ENCODE data around the gene RNF115.
"Not testable (repeated sequence)": the region's sequence is repeated elsewhere in the genome, so short reads cannot be mapped to it uniquely, and the experiment has no call there.

RNF115 gene

DNA sequence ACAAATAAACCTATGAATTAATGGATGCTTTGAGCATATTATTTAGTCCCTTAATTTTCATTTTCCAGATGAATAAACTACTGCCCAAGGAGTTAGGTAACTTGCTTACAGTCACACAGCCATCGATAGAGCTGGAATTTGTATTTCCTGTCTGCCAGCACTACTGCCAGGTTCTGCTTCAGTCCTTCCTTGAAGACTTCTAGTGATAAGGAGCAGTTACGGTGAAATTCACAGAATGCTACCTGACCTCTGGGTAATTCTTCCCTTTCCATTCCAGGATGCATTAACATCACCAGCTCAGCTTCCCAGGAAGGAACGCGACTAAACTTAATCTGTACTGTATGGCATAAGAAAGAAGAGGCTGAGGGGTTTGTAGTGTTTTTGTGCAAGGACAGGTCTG is 93.4 kb downstream of the RNF115 start:
- DNase-seq (ENCODE audit: low read depth) = no peak

DNA sequence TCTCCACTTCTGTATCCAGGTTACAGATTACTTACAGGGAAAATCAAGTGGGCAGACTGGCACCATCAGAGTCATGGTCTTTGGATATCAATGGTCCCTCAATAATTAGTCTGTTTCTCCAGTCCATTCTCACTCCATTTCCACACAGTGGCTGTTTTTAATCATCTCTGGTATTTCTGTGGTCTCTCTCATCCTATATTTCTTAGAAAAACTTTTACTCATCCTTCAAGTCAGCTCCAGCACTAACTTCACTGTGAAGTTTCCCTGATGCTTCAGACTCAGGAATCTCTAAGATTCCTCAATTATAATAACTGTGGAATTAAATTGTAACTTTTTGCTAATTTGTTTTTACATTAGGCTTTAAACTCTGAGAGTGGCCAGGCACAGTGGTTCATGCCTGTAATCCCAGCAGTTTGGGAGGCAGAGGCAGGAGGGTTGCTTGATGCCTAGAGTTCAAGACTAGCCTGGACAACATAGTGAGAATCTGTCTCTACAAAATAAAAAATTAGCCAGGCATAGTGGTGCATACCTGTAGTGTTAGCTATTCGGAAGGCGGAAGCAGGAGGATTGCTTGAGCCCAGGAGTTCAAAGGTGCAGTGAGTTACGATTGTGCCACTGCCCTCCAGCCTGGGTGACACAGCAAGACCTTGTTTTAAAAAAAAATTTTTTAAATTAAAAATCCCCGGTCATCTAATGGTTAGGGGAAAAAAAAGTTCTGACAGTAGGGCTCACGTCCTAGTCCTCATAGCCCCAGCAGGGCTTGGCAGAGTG is 94.0 kb downstream of the RNF115 start:
- no peak for DNase-seq (ENCODE audit: low read depth)

DNA sequence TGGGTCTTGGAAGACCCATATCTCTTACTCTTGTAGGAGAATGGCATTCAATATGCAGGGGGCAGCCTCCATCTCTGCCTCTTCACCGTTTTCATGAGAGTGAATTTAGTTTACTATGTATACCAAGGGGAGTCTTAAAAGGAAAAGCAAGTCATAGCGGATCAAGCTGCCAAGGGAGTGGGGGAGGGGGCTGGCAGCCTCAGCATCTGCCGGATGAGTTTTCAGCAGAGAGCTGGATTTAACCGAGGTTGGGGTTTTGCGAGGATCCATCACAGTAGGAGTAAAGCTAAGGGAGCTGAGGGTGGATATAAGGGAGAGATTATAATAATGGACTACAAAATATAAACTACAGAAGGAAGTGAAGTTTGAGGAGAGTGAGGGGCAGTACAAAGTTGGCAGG is 94.7 kb downstream of the RNF115 start:
- DNase-seq (ENCODE audit: low read depth) = no peak

DNA sequence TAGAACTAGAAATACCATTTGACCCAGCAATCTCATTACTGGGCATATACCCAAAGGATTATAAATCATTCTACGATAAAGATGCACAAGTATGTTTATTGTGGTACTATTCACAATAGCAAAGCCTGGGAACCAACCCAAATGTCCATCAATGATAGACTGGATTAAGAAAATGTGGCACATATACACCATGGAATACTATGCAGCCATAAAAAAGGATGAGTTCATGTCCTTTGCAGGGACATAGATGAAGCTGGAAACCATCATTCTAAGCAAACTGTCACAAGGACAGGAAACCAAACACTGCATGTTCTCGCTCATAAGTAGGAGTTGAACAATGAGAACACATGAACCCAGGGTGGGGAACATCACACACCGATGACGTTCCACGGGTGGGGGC is 97.7 kb downstream of the RNF115 start:
- not testable (repeated sequence) for DNase-seq (ENCODE audit: low read depth)

DNA sequence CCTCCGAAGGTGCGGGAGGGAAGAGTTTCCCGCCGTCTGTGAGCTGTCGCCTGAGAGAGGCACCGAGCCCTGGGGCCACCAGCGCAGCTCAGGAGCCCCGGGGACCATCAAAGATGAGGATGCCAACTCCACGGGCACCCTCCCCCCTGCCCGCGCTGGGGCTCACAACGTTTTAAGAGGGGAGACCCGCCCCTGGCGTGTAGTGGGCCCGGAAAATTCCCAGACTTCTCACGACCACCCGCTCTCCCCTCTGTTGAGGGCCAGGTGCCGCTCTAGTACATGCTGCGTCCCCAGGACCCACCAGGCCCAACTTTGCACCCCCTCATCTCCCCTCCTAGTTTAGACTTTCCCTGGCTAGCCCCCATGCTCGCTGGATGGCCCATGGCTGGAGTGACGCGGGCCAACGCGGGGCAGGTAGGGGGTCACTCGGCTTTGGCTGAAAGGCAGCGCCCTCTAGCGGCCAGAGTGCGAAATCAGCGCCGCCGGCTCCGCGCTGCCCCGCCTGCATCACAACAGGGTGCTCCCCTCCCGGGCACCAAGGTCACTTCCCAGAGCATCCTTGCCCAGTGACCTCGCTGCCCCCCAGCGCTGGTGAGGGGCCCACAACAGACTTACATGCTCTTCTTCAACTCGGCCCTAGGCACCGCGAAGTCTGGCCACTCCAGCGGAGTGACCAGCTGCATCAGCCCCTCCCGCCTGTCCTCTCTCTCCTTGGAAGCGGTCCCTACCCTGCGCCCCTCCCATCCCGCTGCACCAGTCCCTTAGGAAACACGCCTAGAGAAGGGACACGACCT is 102.8 kb downstream of the RNF115 start:
- peak; percentile 56 for DNase-seq (ENCODE audit: low read depth)

DNA sequence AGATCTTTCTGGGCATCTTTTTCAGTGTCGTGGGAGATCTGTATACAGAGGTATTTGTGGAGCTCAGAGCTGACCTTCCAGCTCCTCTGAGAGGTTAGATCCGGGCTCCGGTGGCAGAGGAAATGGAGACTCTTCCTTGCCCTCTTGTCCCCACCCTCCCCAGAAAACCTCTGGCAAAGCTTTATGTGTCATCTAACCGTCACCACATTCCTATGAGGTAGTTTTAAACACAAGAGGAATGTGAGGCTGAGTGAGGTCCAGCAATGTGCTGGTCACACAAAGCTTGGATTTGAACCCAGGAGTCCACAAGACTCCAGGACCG is 103.4 kb downstream of the RNF115 start:
- DNase-seq (ENCODE audit: low read depth) = no peak

DNA sequence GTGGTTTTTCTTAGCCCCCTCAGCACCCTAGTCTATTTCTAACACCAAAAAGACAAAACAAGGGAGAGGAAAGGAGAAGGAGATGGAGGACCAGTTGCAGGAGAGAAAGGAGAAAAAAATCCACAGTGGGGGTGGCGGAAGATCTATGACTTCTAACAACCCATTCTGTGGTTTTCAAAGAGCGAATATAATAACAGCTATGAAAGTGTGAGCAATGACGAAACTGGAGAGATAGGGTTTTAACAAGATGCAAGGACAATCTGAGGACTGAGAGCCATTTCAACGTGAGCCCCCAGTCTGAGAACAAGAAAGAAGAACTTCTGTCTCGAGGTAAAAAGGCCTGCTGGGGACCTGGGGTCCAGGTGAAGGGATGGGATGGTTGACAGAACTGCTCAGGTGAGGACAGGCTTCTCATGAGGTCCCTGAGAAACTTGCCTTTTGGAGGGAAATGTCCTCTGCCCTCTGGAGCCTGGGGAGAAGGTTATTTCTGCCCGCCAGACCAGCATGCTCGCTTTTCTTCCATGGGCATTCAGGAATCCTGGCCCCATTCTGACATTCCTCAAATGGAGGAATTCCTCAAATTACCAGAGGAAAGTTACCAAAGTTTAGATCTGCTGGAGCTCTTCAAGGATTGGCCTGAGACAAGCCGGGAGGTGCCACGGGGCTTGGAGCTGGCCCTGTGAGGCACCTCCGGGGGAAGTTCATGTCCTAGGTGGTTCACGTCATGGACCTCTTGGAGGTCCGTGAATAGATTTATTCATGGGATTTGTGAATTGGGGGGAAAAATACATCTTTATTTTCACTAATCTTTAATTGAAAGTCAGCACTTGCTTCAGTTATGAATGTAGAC is 104.4 kb downstream of the RNF115 start, which contains the start of gene CD160:
Gene CD160 (plus strand): TSS at position 270 of the 850 bp plus-strand sequence. CDS start 8,829 bp downstream, outside the sequence.
- DNase-seq (ENCODE audit: low read depth) = no peak

DNA sequence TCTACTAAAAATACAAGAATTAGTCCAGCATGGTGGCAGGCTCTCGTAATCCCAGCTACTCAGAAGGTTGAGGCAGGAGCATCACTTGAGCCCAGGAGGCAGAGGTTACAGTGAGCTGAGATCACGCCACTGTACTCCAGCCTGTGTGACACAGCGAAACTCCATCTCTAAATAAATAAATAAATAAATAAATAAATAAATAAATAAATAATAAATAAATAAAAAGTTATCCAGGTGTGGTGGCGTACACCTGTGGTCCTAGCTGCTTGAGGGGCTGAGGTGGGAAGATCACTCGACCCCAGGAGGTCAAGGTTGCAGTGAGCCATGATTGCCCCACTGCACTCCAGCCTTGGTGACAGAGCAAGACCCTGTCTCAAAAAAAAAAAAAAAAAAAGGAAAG is 105.4 kb downstream of the RNF115 start:
- not testable (repeated sequence) for DNase-seq (ENCODE audit: low read depth)

DNA sequence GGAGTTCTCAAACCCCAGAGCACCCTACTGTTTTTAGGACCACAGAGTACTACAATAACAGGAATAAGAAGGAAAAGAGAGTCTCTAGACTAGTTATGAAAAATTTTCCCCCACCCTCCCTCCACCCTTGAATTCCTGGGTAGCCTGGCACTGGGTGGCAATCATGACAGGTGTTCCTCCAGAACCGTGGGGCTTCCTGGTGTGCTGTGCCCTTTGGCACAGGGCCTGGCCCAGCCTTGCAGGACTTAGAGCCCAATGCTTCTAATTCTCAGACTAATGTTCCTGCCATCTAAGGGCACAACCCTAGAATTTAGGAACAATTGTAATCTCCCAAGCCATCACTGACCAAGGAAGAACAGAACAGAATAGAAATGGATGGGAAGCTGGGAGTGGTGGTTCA is 106.1 kb downstream of the RNF115 start:
- no peak for DNase-seq (ENCODE audit: low read depth)

DNA sequence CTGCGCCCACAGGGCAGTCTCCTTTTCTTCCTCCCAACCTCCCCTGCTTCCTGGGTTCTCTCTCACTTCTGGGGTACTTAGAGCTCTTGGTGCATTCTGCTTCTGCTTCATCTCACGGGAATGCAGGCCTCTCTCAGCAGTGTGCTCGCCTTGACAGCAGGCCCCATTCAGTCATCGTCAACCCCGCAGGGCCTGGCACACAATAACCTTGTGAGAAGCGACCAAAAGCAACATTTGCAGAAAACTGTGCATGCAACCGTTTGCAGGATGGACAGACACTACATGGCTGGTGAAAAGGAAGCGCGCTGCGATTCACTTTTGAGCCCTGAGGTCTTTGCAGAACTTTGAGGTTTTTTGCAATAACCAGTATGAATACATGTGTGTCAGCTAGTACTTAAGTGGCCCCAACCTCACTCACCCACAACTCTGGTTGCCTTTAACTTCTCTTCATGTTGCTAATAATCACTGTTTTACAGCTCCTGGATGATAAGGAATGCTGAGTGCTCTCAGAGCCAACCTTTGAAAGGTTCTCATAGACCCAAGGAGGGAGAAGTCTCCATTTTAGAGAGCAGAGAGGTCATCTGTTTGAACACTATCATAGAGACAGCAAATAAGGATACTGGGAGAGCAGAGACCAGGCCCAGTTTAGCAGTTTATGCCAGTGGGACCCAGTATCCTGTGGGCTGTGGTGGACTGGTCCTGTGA is 107.1 kb downstream of the RNF115 start:
- no peak for DNase-seq (ENCODE audit: low read depth)

DNA sequence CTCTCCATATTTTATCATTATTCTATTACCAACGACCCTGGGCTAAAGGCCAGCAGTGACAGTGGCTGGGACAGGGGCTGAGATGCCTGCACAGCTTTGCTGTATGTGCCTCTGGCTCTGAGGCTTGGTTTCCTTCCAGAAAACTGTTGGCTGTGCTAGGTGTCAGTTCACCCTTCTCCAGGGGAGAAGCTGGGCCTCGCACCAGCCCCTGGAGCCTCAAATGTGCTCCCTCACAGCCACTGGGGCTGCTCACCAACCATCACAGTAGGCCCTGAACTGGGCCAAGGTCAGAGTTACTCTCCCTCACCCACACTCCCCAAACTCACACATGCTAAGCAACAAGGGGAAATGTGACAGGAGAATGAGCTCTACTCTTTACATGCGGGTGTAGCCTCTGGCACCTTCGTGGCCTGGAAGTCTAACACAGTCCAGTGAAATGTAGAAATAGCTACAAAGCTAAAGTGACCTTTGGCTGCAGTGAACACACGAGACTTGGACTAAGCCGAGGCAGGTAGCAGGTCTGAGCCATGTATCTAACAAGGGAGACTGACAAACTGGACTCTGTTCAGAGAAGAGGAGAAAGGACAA is 109.3 kb downstream of the RNF115 start:
- no peak for DNase-seq (ENCODE audit: low read depth)

DNA sequence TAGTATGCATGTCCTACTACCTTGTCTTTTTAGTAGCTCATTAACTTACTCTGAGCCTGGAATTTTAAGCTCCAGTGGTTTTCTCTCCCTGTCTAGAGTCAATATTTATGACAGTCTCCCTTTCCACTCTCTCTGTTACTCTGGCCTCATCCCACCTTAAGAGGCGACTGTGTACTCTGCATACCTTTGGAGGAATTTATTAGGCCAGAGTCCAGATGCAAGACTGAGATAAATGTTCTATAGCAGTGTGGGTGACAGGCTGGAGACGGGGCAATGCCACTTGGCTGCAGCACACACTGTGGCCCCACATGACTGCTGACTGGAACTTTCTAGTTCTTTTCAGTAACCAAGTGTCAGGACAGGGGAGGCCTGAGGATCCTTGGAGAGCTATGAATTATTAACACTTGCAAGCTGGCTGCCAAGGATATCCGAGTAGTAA is 112.7 kb downstream of the RNF115 start:
- no peak for DNase-seq (ENCODE audit: low read depth)

DNA sequence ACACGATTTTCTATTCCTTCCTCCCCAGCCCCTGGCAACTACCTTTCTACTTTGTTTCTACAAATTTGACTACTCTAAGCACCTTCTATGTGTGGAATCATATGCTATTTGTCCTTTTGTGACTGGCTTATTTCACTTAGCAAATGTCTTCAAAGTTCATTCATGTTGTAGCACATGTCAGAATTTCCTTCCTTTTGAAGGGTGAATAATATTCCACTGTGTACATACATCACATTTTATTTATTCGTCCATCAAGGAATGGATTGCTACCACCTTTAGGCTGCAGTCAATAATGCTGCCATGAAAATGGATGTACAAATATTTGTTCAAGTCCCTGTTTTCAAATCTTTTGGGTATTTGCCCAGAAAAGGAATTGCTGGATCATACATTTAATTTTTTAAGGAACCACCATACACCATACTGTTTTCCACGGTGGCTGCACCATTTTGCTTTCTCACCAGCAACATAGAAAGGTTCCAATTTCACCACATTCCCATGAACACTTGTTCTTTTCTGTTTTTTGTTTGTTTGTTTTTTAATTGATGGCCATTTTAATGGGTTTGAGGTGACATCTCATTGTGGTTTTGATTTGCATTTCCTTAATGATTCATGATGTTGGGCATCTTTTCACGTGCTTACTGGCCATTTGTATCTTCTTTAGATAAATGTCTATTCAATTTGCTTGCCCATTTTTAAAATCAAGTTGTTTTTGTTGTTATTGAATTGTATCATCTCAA is 113.4 kb downstream of the RNF115 start:
- DNase-seq (ENCODE audit: low read depth) = no peak

DNA sequence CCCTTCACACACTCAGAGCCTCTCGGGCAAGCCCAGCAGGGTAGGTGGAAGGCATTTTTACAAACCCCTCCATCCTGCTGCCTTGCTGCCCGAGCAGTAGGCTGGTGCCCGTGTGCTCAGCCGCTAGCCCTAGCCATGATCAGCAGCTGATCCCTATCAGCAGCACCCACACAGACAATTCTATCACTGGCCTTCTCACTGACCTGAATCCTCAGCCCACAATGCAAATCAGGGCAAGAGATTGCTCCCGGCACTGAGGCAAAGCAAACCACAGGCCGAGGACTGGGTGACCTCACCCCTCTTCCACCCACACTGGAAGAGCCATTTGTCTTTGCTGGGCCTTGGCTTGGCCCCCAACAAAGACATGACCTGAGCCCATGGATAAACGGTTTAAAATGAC is 115.8 kb downstream of the RNF115 start:
- no peak for DNase-seq (ENCODE audit: low read depth)

DNA sequence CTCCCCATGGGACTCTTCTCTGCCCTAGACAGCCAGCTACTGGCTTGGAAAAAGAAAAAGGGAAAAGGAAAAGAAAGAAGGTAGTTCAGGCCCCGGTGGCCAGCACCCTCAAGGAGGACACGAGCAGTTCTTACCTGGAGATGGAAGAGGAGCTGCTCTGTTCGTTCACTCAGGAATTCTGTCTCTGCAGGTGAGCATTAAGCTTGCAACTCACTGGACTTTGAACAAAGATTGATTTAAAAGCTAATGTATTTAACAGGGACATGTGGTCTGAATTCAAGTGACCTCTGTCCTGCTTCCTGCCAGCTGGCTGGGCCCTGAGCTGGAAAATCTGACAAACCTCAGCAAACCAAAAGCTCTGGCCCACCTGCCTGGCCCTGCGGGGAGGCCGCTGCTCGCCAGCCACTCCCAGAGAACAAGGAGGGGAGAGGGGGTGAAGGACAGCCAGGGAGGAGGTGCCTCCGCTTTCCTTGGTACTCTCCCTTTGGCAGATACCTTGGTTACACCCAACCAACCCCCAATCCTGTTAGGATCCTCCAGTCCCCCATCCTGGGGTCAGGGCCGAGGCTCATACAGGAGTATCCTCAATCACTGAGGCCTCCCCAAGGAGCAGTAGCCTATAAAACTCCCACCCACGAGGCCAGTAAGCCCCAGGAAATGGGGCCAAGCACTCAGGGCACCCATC is 116.6 kb downstream of the RNF115 start, which contains the start of gene PDZK1:
Gene PDZK1 (minus strand): TSS at position 186 of the 685 bp plus-strand sequence. CDS start 19,347 bp downstream, outside the sequence.
- DNase-seq (ENCODE audit: low read depth) = no peak

DNA sequence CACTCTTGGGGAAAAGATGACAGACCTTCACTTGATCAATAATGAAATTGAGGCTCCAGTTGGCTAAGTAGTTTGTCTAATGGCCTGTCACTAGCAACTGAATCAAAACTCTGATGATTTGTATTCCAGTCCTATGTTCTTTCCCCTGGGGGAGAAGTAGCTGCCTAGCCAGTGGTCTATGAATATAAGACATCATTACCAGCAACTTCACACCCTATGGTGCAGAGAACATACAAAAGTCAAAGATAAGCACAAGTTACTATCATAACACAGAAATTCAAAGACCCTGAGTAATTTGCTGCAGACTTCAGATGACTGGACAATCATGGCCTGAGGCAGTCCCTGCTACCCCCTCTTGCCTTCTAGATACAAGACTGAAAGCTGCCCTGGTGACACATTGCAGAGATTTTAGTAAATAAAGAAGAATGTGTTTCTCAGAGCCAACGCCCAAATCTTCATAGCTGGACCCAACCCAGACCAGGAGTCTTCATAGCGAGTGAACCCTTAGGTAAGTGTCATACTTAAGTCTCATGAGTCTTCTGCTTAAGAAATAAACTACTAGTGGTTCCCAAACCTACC is 117.7 kb downstream of the RNF115 start:
- DNase-seq (ENCODE audit: low read depth) = no peak

DNA sequence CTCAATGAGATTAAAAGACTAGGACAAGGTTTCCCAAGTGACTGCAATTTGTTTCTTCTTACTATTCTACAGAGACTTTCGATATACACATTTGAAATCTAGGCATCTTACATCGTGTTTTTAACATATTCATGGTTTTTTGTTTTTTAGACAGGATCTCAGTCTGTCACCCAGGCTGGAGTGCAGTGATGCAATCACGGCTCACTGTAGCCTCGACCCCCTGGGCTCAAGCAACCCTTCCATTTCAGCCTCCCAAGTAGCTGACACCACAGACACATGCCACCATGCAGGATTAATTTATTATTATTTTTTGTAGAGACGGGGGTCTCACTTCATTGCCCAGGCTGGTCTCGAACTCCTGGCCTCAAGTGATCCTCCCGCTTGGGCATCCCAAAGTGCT is 118.3 kb downstream of the RNF115 start:
- DNase-seq (ENCODE audit: low read depth) = no peak

DNA sequence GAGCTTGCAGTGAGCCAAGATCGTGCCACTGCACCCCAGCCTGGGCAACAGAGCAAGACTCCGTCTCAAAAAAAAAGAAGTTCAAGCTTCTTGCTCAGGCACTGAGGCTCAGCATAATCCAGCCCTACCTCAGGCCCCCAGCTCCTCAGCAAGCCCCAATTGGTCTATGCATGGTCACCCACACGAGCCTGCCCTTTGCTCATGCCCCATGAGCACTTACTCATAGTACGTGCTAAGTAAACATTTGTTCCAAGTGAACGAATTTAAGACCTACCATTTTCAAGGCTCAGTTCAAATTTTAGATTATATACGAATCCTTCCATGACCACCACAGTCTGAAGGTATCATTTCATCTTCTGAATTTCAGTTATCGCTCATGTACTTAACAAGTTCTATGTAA is 121.1 kb downstream of the RNF115 start:
- no peak for DNase-seq (ENCODE audit: low read depth)

DNA sequence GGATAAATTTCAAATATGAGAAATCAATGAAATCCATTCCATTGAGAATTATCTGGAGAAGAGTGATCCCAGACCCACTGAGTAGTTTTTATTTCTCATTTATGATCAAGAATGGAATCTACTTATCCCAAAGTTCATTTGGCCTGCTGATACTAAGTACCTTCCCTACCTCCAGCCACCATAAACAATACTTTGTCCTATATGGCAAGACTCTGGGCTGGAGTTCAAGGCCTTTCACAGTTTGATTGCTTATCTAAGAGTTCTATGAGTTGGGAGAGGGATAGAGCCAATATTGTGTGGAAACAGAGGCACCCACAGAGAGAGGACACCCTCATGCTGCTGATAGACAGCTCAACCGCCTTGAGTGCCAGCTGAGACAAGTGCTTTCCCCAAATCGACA is 121.8 kb downstream of the RNF115 start:
- DNase-seq (ENCODE audit: low read depth) = no peak
